PFSK-1 (cell line): ENCODE results near the gene POLR1A.

ENCODE experiments used
- FOXP2 ChIP-seq: optimal IDR thresholded peaks from 2 replicates; pipeline ENCODE3; 2011; ENCODE audit warnings: borderline replicate concordance, control low read depth, inconsistent platforms; ENCODE audit not compliant: insufficient read depth; ENCODE audit errors: extremely low read length, extremely low read depth
- POLR2AphosphoS5 ChIP-seq: IDR thresholded peaks from 2 replicates; pipeline ENCODE4 v1.6.1; 2012; ENCODE audit warnings: low read depth, mild to moderate bottlenecking, control low read depth, low read length, moderate library complexity
- REST ChIP-seq, 2 experiments: IDR thresholded peaks; 2 replicates each; pipeline versions ENCODE4 v1.6.1 to v1.8.0; 2011 to 2012; ENCODE audit warnings: low read depth in 2 of 2, low read length in 2 of 2, control low read depth in 1 of 2, inconsistent platforms in 1 of 2, mild to moderate bottlenecking in 1 of 2, moderate library complexity in 1 of 2; ENCODE audit not compliant: insufficient read depth in 1 of 2
- SIN3A ChIP-seq: IDR thresholded peaks from 2 replicates; pipeline ENCODE4 v1.6.1; 2012; ENCODE audit warnings: mild to moderate bottlenecking, low read length, moderate library complexity, borderline replicate concordance; ENCODE audit not compliant: insufficient read depth
- TAF1 ChIP-seq: IDR thresholded peaks from 2 replicates; pipeline ENCODE4 v1.6.1; 2012; ENCODE audit warnings: low read length, control low read depth, borderline replicate concordance; ENCODE audit not compliant: insufficient read depth

POLR1A gene

GRCh38 chr2:85998071-85998991 lies 107.4 kb downstream of the POLR1A start:
- no peak for TF ChIP-seq TAF1
- TF ChIP-seq FOXP2, result no peak
- TF ChIP-seq REST (IDR thresholded peaks at IDR 0.05; ENCODE audit: insufficient read depth in 1 of 2, low read depth in 2 of 2, low read length in 2 of 2), result no peak
- TF ChIP-seq POLR2AphosphoS5, result no peak
- no peak for TF ChIP-seq SIN3A

GRCh38 chr2:85997017-85997970 lies 108.4 kb downstream of the POLR1A start:
- TF ChIP-seq FOXP2, result no peak
- no peak for TF ChIP-seq TAF1
- no peak for TF ChIP-seq POLR2AphosphoS5
- TF ChIP-seq REST (IDR thresholded peaks at IDR 0.05; ENCODE audit: insufficient read depth in 1 of 2, low read depth in 2 of 2, low read length in 2 of 2), result no peak

- TF ChIP-seq SIN3A (no peak), REST (IDR thresholded peaks at IDR 0.05; ENCODE audit: insufficient read depth in 1 of 2, low read depth in 2 of 2, low read length in 2 of 2) (no peak), FOXP2 (no peak), POLR2AphosphoS5 (no peak), TAF1 (no peak)
Observed at GRCh38 chr2:85996591-85996990, 109.1 kb downstream of the POLR1A start.

- TF ChIP-seq POLR2AphosphoS5 (no peak), SIN3A (no peak), REST (IDR thresholded peaks at IDR 0.05; ENCODE audit: insufficient read depth in 1 of 2, low read depth in 2 of 2, low read length in 2 of 2) (no peak), FOXP2 (no peak), TAF1 (no peak)
Observed at GRCh38 chr2:85995648-85996529, 109.8 kb downstream of the POLR1A start.
